Liver (tissue), 9 donors: ENCODE results near the gene POLE3. TPM values are rescaled to one million over a fixed set of nuclear protein-coding genes. Genes with fewer than 3 reads are reported as not detected.
A peak's percentile ranks its signal among the peaks of the same experiment; 100 is the strongest.

Source experiments
- DNase-seq: peaks from one replicate; pipeline ENCODE4 v3.0.0-alpha.2; 2017; ENCODE audit warnings: low spot score
- H3K27ac ChIP-seq, 2 donors: one replicate each; pipeline ENCODE4 v1.7.0; 2013; ENCODE audit warnings: inconsistent platforms in 2 of 2, low read length in 2 of 2, control low read depth in 1 of 2, low read depth in 1 of 2, mild to moderate bottlenecking in 1 of 2
- H3K27me3 ChIP-seq, 4 donors: one replicate each; pipeline versions ENCODE4 v1.6.1 to v1.7.0; 2013; ENCODE audit warnings: low read length in 3 of 4, inconsistent platforms in 1 of 4, mild to moderate bottlenecking in 1 of 4, moderate library complexity in 1 of 4; ENCODE audit not compliant: control insufficient read depth in 4 of 4, insufficient read depth in 4 of 4
- H3K36me3 ChIP-seq, 4 donors: one replicate each; pipeline versions ENCODE4 v1.6.1 to v1.7.0; 2013; ENCODE audit warnings: low read length in 3 of 4, mild to moderate bottlenecking in 3 of 4, low read depth in 1 of 4, moderate library complexity in 1 of 4; ENCODE audit not compliant: control insufficient read depth in 4 of 4, insufficient read depth in 3 of 4
- H3K4me1 ChIP-seq, 4 donors: one replicate each; pipeline versions ENCODE4 v1.6.1 to v1.7.0; 2013; ENCODE audit warnings: low read length in 3 of 4, mild to moderate bottlenecking in 3 of 4, moderate library complexity in 1 of 4; ENCODE audit not compliant: control insufficient read depth in 4 of 4, insufficient read depth in 4 of 4
- H3K4me3 ChIP-seq, 3 donors: one replicate each; pipeline versions ENCODE4 v1.6.1 to v1.7.0; 2013; ENCODE audit warnings: low read length in 3 of 3, control low read depth in 1 of 3, low read depth in 1 of 3, mild to moderate bottlenecking in 1 of 3
- H3K9ac ChIP-seq, 2 donors: one replicate each; pipeline ENCODE4 v1.7.0; 2013; ENCODE audit warnings: low read length in 2 of 2, mild to moderate bottlenecking in 2 of 2, moderate library complexity in 2 of 2, control low read depth in 1 of 2, low read depth in 1 of 2
- H3K9me3 ChIP-seq, 4 donors: one replicate each; pipeline versions ENCODE4 v1.6.1 to v1.7.0; 2013; ENCODE audit warnings: low read length in 3 of 4; ENCODE audit not compliant: control insufficient read depth in 4 of 4
- CTCF ChIP-seq: fragments of 150-350 bp; IDR thresholded peaks from 2 replicates; pipeline ENCODE4 v1.5.1; 2017; ENCODE audit warnings: improper control_type of control experiment, low read depth, low read length; ENCODE audit not compliant: missing input control
- EGR1 ChIP-seq, 2 donors: IDR thresholded peaks; 2 replicates each; pipeline ENCODE4 v1.6.1; 2016 to 2018; ENCODE audit warnings: antibody characterized with exemption in 2 of 2, low read depth in 2 of 2
- FOXA1 ChIP-seq: IDR thresholded peaks from 2 replicates; pipeline ENCODE4 v1.6.1; 2016; ENCODE audit warnings: antibody characterized with exemption
- GABPA ChIP-seq, 2 donors: IDR thresholded peaks in 1 of 2; conservative IDR thresholded peaks in 1 of 2; 2 replicates each; pipeline ENCODE4 v1.6.1; 2016; ENCODE audit warnings: antibody characterized with exemption in 2 of 2, mild to moderate bottlenecking in 1 of 2, moderate library complexity in 1 of 2
- HNF4A ChIP-seq, 2 donors: conservative IDR thresholded peaks; 2 replicates each; pipeline ENCODE4 v1.6.1; 2016; ENCODE audit warnings: antibody characterized with exemption in 2 of 2, mild to moderate bottlenecking in 2 of 2
- HNF4G ChIP-seq: IDR thresholded peaks from 2 replicates; pipeline ENCODE4 v1.6.1; 2016; ENCODE audit warnings: antibody characterized with exemption
- JUND ChIP-seq, 2 donors: IDR thresholded peaks; 2 replicates each; pipeline ENCODE4 v1.6.1; 2016; ENCODE audit warnings: antibody characterized with exemption in 2 of 2
- MAX ChIP-seq: IDR thresholded peaks from 2 replicates; pipeline ENCODE4 v1.6.1; 2016; ENCODE audit warnings: antibody characterized with exemption
- NR2F2 ChIP-seq: IDR thresholded peaks from 2 replicates; pipeline ENCODE4 v1.6.1; 2016; ENCODE audit warnings: antibody characterized with exemption
- RAD21 ChIP-seq, 2 donors: IDR thresholded peaks; 2 replicates each; pipeline ENCODE4 v1.6.1; 2016; ENCODE audit warnings: antibody characterized with exemption in 2 of 2, mild to moderate bottlenecking in 2 of 2
- REST ChIP-seq: IDR thresholded peaks from 2 replicates; pipeline ENCODE4 v1.6.1; 2016; ENCODE audit warnings: antibody characterized with exemption, mild to moderate bottlenecking
- RXRA ChIP-seq, 2 donors: IDR thresholded peaks; 2 replicates each; pipeline ENCODE4 v1.6.1; 2017 to 2018; ENCODE audit warnings: antibody characterized with exemption in 2 of 2, mild to moderate bottlenecking in 1 of 2
- TAF1 ChIP-seq: conservative IDR thresholded peaks from 2 replicates; pipeline ENCODE4 v1.6.1; 2016; ENCODE audit warnings: antibody characterized with exemption, mild to moderate bottlenecking
- YY1 ChIP-seq: IDR thresholded peaks from 2 replicates; pipeline ENCODE4 v1.6.1; 2016; ENCODE audit warnings: antibody characterized with exemption, mild to moderate bottlenecking
- ZBTB33 ChIP-seq: IDR thresholded peaks from 2 replicates; pipeline ENCODE4 v1.6.1; 2016; ENCODE audit warnings: antibody characterized with exemption
- WGBS: extraction: QIAGEN DNeasy Blood & Tissue Kit; methylation state at CpG from one replicate; pipeline ENCODE4 v1.1.7; 2013; 5-methylcytosine and 5-hydroxymethylcytosine counted together
- polyA plus RNA-seq, 2 donors: library from polyadenylated mRNA; stranded (reverse) in 1 of 2; unstranded in 1 of 2; fragments of 200-250 nt in 1 of 2; fragments of >200 nt in 1 of 2; fragmentation: Nextera tagmentation in 1 of 2; extraction: Ambion mirVana in 1 of 2; gene quantifications; one replicate each; pipeline versions ENCODE4 v1.2.1 to v1.2.3, GENCODE V29; 2013 to 2015
- total RNA-seq, 2 donors: library from RNA; depleted of rRNA; stranded (reverse); fragments of >200 nt; gene quantifications; one replicate each; pipeline ENCODE4 v1.2.3, GENCODE V29; 2014
- TF ChIP-seq, protein P1 (sequence below): IDR thresholded peaks from 2 replicates; pipeline ENCODE4 v1.6.1; 2016; ENCODE audit warnings: antibody characterized with exemption
- donor health status: healthy.
- donor health status: healthy.
- donor health status: healthy.
- donor health status: healthy.
- donor health status: healthy.

POLE3 gene
- total and polyA plus RNA-seq, 4 donors: 15.7 to 27.5 (median 22.8) TPM

DNA sequence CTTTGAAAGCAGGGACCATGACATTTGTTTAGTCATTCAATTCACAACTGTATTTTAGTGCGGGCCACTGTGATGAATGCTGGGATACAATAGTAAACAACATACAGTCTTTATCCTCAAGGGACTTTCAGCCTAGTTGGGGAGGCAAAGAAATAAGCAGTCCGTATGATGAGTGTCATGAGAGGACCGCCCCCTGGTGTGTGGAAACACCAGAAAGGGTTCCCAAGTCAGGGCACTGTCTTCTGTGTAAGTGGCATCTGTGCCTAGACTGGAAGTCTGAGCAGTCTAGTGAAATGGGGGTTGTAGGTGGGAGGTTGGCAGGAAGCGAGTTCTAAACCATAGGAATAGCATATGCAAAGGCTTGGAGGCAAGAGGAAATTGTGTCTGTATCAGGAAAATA, 6.9 kb upstream of the POLE3 start (continued):
- TF ChIP-seq REST: no peak
- TF ChIP-seq TAF1: no peak
- no peak for TF ChIP-seq HNF4G

DNA sequence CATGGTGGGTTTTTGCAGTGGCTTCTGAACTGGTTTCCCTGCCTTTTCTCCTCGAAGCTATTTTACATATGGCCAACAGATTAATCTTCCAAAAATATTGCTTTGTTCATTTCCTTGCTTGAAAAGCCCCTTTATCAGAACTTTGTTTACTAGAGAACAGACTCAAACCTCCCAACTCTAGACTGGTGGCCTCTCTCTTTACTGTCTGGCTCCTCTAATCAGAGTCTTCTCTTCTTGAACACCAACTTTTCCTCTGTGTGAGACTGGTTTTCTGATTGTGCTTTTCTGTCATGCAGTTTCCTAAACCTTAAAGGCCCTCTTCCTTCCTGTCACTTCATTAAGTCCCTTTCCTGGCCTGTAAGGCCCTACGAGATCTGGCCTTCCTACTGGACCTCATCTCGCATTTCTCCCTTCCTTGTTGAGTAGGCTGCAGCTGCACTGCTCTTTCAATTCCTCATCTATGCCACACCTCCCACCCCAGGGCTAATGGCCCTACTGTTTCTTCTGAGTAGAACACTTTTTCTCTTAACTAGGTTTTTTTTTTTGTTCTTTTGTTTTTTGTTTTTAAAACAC, 5.8 kb upstream of the POLE3 start:
- Histone ChIP-seq H3K27me3 (no peaks in the 10 kb centered on the region), H3K9me3 (no peaks in the 10 kb centered on the region), H3K9ac (no peak overlapping the region), H3K27ac (no peak overlapping the region), H3K4me1 (peaks cover 0 to 8% (median 4%) of the 10 kb centered on the region in 4 donors), H3K4me3 (no peak overlapping the region), H3K36me3 (no peaks in the 10 kb centered on the region)
- DNase-seq: no peak
- TF ChIP-seq, protein P1, sequence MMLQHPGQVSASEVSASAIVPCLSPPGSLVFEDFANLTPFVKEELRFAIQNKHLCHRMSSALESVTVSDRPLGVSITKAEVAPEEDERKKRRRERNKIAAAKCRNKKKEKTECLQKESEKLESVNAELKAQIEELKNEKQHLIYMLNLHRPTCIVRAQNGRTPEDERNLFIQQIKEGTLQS: no peak
- TF ChIP-seq FOXA1: no peak
- no peak for TF ChIP-seq EGR1 (IDR thresholded peaks at IDR 0.05; ENCODE audit: low read depth in 2 of 2)
- no peak for TF ChIP-seq TAF1
- no peak for TF ChIP-seq RAD21 (IDR thresholded peaks at IDR 0.05)
- TF ChIP-seq MAX: no peak
- no peak for TF ChIP-seq JUND (IDR thresholded peaks at IDR 0.05)
- no peak for TF ChIP-seq NR2F2
- no peak for TF ChIP-seq YY1
- TF ChIP-seq HNF4G: no peak
- TF ChIP-seq GABPA (IDR thresholded peaks at IDR 0.05 in 1 of 2, conservative IDR thresholded peaks at IDR 0.05 in 1 of 2): no peak
- 71% methylated on average over 3 of the region's 3 CpGs for WGBS

DNA sequence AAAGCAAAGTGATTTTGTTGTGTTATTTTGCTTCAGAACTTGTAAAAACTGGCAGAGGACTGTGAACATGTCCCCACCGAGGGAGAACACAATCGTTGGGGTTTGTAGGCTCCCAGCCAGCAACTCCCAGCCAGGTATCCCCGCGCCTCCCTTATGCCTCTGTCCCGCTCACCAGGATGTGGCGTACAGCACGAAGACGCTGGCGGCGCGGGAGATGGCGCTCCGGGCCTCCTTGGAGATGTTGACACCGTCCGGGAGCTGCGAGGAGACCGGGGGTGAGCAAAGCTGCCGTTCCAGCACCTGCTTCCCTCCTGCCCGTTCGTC, 630 bp downstream of the POLE3 start:
- peak overlapping the region; percentile 96 to 98 for H3K27ac ChIP-seq
- DNase-seq: no peak
- TF ChIP-seq GABPA (IDR thresholded peaks at IDR 0.05 in 1 of 2, conservative IDR thresholded peaks at IDR 0.05 in 1 of 2): no peak
- TF ChIP-seq MAX: no peak
- TF ChIP-seq EGR1 (IDR thresholded peaks at IDR 0.05; ENCODE audit: low read depth in 2 of 2): no peak
- no peak for TF ChIP-seq JUND (IDR thresholded peaks at IDR 0.05)
- TF ChIP-seq, protein P1: no peak
- TF ChIP-seq RAD21 (IDR thresholded peaks at IDR 0.05): no peak
- no peak for TF ChIP-seq YY1
- no peak for TF ChIP-seq HNF4G
- no peak for TF ChIP-seq TAF1
- TF ChIP-seq CTCF: no peak
- no peak for TF ChIP-seq ZBTB33
- TF ChIP-seq RXRA (IDR thresholded peaks at IDR 0.05): no peak
- no peak for TF ChIP-seq HNF4A (conservative IDR thresholded peaks at IDR 0.05)
- no peak for TF ChIP-seq REST

More for the DNA sequence above, 630 bp downstream of the POLE3 start:
- Histone ChIP-seq H3K36me3 (peaks cover 0 to 13% (median 4%) of the 10 kb centered on the region in 4 donors), H3K9ac (peak overlapping the region; percentile 85 to 91), H3K9me3 (no peaks in the 10 kb centered on the region), H3K27me3 (no peaks in the 10 kb centered on the region), H3K4me3 (peak overlapping the region; percentile 88 to 99 (median 91)), H3K4me1 (peaks cover 0 to 27% (median 15%) of the 10 kb centered on the region in 4 donors)
- WGBS: under 1% methylated on average over 20 of the region's 20 CpGs
